CD4-positive, alpha-beta T cell (primary cell): Measurements from ENCODE around the gene WAS. TPM values are rescaled to one million over a fixed set of nuclear protein-coding genes. Genes with fewer than 3 reads are reported as not detected.

Source experiments
- ATAC-seq: fragments of 200-7000 bp; cut with Tn5 transposase; one replicate; pipeline ENCODE4 v1.10.0; 2022; ENCODE audit warnings: mild to moderate bottlenecking; ENCODE audit not compliant: poor library complexity
- CTCF ChIA-PET: fragments of 350-600 bp; sonication (Branson Sonifier 250); formaldehyde crosslinking; loops from one replicate; lab custom pipeline; 2021; ENCODE audit warnings: antibody characterized with exemption, inconsistent platforms; lab: Charles Lee
- POLR2A ChIA-PET: fragments of 350-600 bp; sonication (Branson Sonifier 250); formaldehyde crosslinking; loops from one replicate; lab custom pipeline; 2021; ENCODE audit warnings: antibody characterized with exemption, inconsistent platforms; lab: Charles Lee
- DNase-seq, 14 experiments: peaks; one replicate each; pipeline ENCODE4 v3.0.0-alpha.2; 2013 to 2020; ENCODE audit warnings: mixed read lengths in 2 of 14
- H3K27ac ChIP-seq, 2 donors: one replicate each; pipeline versions ENCODE4 v1.5.1 to v1.7.0; 2013; ENCODE audit warnings: low read length in 2 of 2, low read depth in 1 of 2, mild to moderate bottlenecking in 1 of 2
- H3K27me3 ChIP-seq, 2 experiments: 1 replicate in 1 of 2; 2 replicates in 1 of 2; pipeline versions ENCODE4 v1.6.1 to v1.7.0; 2013; ENCODE audit warnings: low read length in 2 of 2, control low read depth in 1 of 2, mild to moderate bottlenecking in 1 of 2, moderate library complexity in 1 of 2; ENCODE audit not compliant: insufficient read depth in 2 of 2, control insufficient read depth in 1 of 2
- H3K36me3 ChIP-seq: one replicate; pipeline ENCODE4 v1.6.1; 2013; ENCODE audit warnings: low read length, control low read depth; ENCODE audit not compliant: insufficient read depth
- H3K4me1 ChIP-seq: one replicate; pipeline ENCODE4 v1.6.1; 2013; ENCODE audit warnings: low read length, control low read depth; ENCODE audit not compliant: insufficient read depth
- H3K4me3 ChIP-seq: one replicate; pipeline ENCODE4 v1.5.1; 2013; ENCODE audit warnings: mild to moderate bottlenecking, low read length, moderate library complexity
- H3K9me3 ChIP-seq, 2 experiments: 1 replicate in 1 of 2; 2 replicates in 1 of 2; pipeline versions ENCODE4 v1.6.1 to v1.7.0; 2013; ENCODE audit warnings: low read length in 2 of 2, mild to moderate bottlenecking in 2 of 2, control low read depth in 1 of 2, moderate library complexity in 1 of 2; ENCODE audit not compliant: control insufficient read depth in 1 of 2, insufficient read depth in 1 of 2
- H3K27ac Mint-ChIP-seq: one replicate; pipeline ENCODE4 v1.8.0; 2020; ENCODE audit warnings: mixed read lengths
- H3K27me3 Mint-ChIP-seq: one replicate; pipeline ENCODE4 v1.8.0; 2021; ENCODE audit warnings: mixed read lengths
- H3K36me3 Mint-ChIP-seq: one replicate; pipeline ENCODE4 v1.8.0; 2021; ENCODE audit warnings: low read depth, mixed read lengths
- H3K4me1 Mint-ChIP-seq: one replicate; pipeline ENCODE4 v1.8.0; 2021; ENCODE audit warnings: low read depth, mixed read lengths
- H3K4me3 Mint-ChIP-seq: one replicate; pipeline ENCODE4 v1.8.0; 2020; ENCODE audit warnings: mild to moderate bottlenecking, mixed read lengths
- H3K9me3 Mint-ChIP-seq: one replicate; pipeline ENCODE4 v1.8.0; 2020; ENCODE audit warnings: mixed read lengths
- intact Hi-C, 2 experiments: fragments of 100-400 bp; cut with DNase I in 1 of 2; cut with micrococcal nuclease in 1 of 2; formaldehyde crosslinking; loops; one replicate each; pipeline versions ENCODE4 v1.15.1 to v1.9.0; 2023 to 2025; cut with DNase I, micrococcal nuclease
- total RNA-seq, 174 experiments: library from RNA in 2 of 174; stranded (reverse) in 2 of 174; gene quantifications; one replicate each; pipeline ENCODE4 v1.2.3 and lab custom pipeline; 2021 to 2026
- TF ChIP-seq, protein P1 (sequence below): fragments of 200-600 bp; IDR thresholded peaks from one replicate; pipeline ENCODE4 v1.8.0; 2022; ENCODE audit warnings: antibody characterized with exemption, mild to moderate bottlenecking

The WAS gene
- total RNA-seq, 2 experiments from 2014 or later, result 63.7 to 67.4 TPM

DNA sequence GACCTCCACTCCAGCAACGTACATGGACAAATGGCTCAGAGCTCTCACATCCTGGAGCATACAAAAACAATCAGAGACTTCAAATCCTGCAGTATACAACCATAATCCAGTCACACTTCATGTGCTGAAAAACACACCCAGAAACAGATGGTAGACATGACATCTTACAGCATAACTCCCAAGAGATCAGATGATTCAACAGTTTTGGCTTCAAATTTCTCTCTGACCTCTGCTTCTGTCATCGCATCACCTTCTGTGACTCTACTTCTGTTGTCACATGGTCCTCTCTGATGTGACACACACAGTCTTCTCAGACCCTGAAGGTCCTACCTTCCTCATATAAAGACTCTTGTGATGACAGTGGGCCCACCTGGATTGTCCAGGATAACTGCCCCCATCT is 31.5 kb downstream of the WAS start:
- DNase-seq, result peak in 1 of 14 experiments; percentile 29
- ChIA-PET POLR2A (interaction anchor here (2.3 to 5.0 kb wide), 3 partner anchors 18 to 86 kb away, joined by 8 to 53 read pairs (median 20); partner anchors contain the start of genes HDAC6 and SUV39H1), CTCF (no interaction called here)
- peaks cover 86% of the 10 kb centered on the region for H3K4me1 Mint-ChIP-seq
- Histone ChIP-seq H3K27ac (no peak overlapping the region), H3K4me3 (no peak overlapping the region), H3K4me1 (peaks cover 80% of the 10 kb centered on the region), H3K36me3 (no peaks in the 10 kb centered on the region), H3K9me3 (no peaks in the 10 kb centered on the region), H3K27me3 (no peaks in the 10 kb centered on the region)
- H3K4me3 Mint-ChIP-seq, result peak overlapping the region; percentile 26
- no peaks in the 10 kb centered on the region for H3K9me3 Mint-ChIP-seq
- ATAC-seq, result peak; percentile 22
- H3K27ac Mint-ChIP-seq, result peak overlapping the region; percentile 93
- TF ChIP-seq, protein P1, sequence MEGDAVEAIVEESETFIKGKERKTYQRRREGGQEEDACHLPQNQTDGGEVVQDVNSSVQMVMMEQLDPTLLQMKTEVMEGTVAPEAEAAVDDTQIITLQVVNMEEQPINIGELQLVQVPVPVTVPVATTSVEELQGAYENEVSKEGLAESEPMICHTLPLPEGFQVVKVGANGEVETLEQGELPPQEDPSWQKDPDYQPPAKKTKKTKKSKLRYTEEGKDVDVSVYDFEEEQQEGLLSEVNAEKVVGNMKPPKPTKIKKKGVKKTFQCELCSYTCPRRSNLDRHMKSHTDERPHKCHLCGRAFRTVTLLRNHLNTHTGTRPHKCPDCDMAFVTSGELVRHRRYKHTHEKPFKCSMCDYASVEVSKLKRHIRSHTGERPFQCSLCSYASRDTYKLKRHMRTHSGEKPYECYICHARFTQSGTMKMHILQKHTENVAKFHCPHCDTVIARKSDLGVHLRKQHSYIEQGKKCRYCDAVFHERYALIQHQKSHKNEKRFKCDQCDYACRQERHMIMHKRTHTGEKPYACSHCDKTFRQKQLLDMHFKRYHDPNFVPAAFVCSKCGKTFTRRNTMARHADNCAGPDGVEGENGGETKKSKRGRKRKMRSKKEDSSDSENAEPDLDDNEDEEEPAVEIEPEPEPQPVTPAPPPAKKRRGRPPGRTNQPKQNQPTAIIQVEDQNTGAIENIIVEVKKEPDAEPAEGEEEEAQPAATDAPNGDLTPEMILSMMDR, result no peak
- H3K36me3 Mint-ChIP-seq, result no peaks in the 10 kb centered on the region
- no peaks in the 10 kb centered on the region for H3K27me3 Mint-ChIP-seq
- intact Hi-C loops, result no loop called here

DNA sequence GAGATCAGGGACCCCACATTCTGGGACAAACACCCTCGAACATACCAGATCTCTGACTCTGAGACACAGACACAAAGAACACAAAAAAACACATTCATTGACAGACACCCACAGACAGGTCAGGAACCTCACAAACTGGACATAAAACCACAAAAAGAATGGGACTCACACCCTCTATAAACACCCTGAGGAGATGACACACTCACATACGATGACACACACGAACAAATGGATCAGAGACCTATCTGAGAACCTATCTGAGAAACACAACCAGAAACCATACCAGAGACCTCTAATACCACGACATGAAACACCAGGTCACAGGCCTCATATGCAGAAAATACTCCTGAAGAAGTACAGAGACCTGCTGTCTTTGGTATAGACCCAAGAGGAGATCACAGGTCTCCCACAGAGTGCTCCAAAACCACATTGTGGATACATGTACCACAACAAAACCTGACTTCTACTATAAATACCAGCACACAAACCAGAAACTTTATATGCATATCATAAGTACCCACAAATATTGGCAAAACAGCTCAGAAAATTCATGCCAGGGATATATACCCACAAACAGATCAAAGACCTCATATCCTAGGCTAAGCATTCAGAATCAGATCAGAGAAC is 32.4 kb downstream of the WAS start:
- peaks cover 77% of the 10 kb centered on the region for H3K4me1 Mint-ChIP-seq
- peaks cover 81% of the 10 kb centered on the region for H3K4me1 ChIP-seq
- intact Hi-C loops, result no loop called here

DNA sequence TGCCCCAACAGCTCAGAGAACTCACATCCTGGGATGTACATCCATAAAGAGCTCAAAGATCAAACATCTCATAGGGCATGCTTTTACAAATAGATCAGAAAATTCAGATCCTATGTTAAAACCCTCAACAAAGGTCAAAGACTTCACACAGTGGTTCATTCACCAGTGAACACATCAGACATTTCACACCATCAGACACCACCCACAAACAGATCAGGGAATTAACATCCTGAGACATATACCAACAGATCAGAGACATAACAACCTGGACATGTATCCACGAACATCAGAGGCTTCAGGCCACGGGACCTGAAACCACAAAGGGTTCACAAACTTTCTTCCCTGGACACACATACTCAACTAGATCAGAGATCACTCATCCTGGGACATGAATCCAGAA is 36.4 kb downstream of the WAS start:
- DNase-seq (peak in 1 of 14 experiments; percentile 46), ATAC-seq (no peak)
- no peaks in the 10 kb centered on the region for H3K36me3 Mint-ChIP-seq
- TF ChIP-seq, protein P1, result no peak
- CTCF ChIA-PET, result no interaction called here
- Histone ChIP-seq H3K27ac (peak overlapping the region in 1 of 2 donors; percentile 23), H3K4me1 (peaks cover 52% of the 10 kb centered on the region), H3K36me3 (no peaks in the 10 kb centered on the region), H3K9me3 (no peaks in the 10 kb centered on the region), H3K27me3 (no peaks in the 10 kb centered on the region), H3K4me3 (no peak overlapping the region)
- no peaks in the 10 kb centered on the region for H3K27me3 Mint-ChIP-seq
- no peaks in the 10 kb centered on the region for H3K9me3 Mint-ChIP-seq
- peaks cover 41% of the 10 kb centered on the region for H3K4me1 Mint-ChIP-seq
- POLR2A ChIA-PET, result interaction anchor here (1.4 kb wide), 1 partner anchor 17 kb away, joined by 6 read pairs; no protein-coding TSS in a partner anchor
- H3K4me3 Mint-ChIP-seq, result no peak overlapping the region
- no peak overlapping the region for H3K27ac Mint-ChIP-seq
- intact Hi-C loops, result no loop called here

More for the DNA sequence above, 32.4 kb downstream of the WAS start:
- Mint-ChIP-seq H3K27ac (peak overlapping the region; percentile 93), H3K36me3 (no peaks in the 10 kb centered on the region), H3K27me3 (no peaks in the 10 kb centered on the region), H3K4me3 (peak overlapping the region; percentile 61), H3K9me3 (no peaks in the 10 kb centered on the region)
- Histone ChIP-seq H3K9me3 (no peaks in the 10 kb centered on the region), H3K4me3 (no peak overlapping the region), H3K27me3 (no peaks in the 10 kb centered on the region), H3K36me3 (no peaks in the 10 kb centered on the region), H3K27ac (peak overlapping the region in 1 of 2 donors; percentile 22)
- DNase-seq (peak in 2 of 14 experiments; percentile 24 to 35), ATAC-seq (no peak)
- CTCF ChIA-PET, result no interaction called here
- POLR2A ChIA-PET, result interaction anchor here (1.0 to 5.0 kb wide), 4 partner anchors 21 to 142 kb away, joined by 3 to 53 read pairs (median 6); partner anchors contain the start of genes HDAC6, RBM3 and WAS
- TF ChIP-seq, protein P1, result no peak
